Measurements from ENCODE around the gene MT1X.
A peak's percentile ranks its signal among the peaks of the same experiment; 100 is the strongest.

MT1X gene

DNA sequence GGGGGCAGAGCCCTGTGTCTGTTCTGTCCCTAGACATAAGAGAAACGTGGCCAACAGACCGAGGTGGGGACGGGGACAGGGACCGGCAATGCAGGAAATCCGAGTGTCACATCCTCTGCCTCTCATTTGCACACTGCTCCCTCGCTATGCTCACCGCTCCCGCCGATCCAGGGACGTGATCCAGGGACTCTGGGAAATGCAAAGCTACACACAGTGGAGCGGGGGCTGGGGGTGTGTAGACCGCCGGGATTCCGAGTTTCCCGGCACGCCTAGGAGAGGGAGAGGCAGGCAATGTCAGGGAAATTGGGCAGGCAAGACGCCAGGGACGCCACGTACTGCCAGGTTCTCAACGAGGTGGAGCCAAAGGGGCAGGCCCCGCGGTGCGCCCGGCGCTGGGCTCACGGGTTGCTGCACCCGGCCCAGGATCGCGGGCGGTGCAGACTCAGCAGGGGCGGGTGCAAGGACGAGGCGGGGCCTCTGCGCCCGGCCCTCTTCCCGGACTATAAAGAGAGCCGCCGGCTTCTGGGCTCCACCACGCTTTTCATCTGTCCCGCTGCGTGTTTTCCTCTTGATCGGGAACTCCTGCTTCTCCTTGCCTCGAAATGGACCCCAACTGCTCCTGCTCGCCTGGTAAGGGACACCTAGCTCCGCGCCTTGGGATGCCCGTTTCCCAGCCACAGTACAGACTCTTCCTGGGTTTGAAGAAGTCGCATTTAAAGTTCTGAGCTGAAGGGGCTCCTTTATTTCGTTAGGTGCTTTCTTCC is at the start of gene MT1X:
Gene MT1X, plus strand, starts transcription at position 532 of the 764 bp plus-strand sequence. Its CDS starts 71 bp downstream, at position 603.
- peak; percentile 80 to 89 (median 88) for DNase-seq (ENCODE audit: low read depth in 3 of 3)

DNA sequence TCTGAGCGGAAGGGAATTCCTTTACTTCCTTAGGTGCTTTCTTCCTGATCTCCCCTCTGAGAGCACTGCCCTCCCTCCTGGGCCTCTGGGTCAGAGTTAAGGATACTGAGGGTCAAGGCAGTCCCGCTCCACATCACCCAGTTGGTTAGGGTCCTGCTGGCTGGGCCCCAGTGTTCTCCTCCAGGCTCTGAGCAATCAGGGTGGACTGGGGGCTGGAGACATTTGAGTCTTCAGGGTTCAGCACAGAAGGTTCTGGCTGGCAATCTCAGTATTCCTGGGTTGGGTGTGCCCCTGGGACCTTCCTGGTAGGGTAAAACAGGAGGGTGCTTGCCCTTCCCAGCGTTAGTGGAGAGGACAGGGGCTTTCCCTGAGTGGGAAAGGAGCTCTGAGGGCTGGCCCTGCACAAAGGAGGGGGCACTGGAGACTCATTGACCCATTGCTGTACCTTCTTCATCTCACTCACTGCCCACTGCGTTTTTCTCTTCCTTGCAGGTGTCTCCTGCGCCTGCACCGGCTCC is 49.4 kb upstream of the MT1X start:
- no peak for DNase-seq (ENCODE audit: low read depth in 3 of 3)

DNA sequence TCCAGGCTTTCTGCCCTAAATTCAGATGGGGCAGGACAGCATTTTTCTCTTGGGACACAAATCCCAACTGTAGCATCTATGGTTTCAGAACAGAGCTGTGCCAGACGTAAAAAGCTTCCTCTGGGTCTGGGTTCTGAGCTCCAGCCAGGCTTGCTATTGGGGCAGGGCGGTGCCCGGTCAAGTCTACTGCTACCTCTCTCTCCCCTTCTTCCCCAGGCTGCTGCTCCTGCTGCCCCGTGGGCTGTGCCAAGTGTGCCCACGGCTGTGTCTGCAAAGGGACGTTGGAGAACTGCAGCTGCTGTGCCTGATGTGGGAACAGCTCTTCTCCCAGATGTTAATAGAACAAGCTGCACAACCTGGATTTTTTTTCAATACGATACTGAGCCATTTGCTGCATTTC is 48.7 kb upstream of the MT1X start:
- DNase-seq (ENCODE audit: low read depth in 3 of 3), result no peak

DNA sequence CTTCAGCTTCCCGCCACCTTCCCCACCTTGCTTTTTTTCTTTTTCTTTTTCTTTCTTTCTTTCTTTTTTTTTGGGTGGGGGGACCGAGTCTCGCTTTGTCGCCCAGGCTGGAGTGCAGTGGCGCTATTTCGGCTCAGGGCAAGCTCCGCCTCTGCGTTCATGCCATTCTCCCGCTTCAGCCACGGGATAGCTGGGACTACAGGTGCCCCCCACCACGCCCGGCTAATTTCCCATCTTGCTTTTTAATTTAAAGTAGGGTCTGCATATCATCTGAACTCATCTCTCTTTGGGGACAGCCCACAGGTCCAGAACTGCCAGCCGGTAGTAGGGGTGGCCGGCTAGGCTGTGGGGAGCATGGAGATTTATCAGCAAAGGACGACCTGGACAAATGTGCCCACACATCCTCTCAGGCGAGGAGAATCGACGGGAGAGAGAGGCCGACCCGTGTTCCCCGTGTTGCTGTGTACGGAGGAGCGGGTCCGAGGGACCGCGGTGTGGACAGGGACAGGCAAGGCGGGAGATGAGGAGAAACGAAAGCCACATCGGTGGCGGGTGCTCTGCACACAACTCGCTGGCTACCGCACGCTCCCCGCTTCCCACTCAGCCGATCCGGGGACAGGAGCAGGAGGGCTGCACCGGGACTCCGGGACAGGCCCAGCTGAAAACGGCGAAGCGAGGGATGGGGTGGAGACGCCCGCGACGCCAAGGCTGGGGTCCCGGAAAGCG is 47.4 kb upstream of the MT1X start:
- DNase-seq (ENCODE audit: low read depth in 3 of 3), result no peak

DNA sequence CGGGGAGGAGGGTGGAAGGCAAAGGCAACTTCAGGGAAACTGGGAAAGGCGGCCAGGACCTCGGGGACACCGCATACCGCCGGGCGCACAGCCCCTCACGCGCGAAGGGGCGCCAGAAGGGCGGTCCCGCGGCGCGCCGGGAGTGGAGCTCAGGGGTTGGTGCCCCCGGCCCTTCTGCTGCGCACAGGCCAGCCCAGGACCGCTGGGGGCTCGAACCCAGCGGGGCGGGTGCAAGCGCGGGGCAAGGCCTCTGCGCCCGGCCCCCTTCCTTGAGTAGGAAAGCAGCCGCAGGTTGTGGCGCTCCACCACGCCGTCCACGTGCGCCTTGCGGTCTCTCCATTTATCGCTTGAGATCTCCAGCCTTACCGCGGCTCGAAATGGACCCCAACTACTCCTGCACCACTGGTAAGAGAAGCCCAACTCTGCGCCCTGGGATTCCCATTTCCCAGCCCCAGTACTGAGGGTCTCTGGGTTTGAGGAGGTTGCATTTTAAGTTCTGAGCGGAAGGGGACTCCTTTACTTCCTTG is 46.8 kb upstream of the MT1X start:
- no peak for DNase-seq (ENCODE audit: low read depth in 3 of 3)

DNA sequence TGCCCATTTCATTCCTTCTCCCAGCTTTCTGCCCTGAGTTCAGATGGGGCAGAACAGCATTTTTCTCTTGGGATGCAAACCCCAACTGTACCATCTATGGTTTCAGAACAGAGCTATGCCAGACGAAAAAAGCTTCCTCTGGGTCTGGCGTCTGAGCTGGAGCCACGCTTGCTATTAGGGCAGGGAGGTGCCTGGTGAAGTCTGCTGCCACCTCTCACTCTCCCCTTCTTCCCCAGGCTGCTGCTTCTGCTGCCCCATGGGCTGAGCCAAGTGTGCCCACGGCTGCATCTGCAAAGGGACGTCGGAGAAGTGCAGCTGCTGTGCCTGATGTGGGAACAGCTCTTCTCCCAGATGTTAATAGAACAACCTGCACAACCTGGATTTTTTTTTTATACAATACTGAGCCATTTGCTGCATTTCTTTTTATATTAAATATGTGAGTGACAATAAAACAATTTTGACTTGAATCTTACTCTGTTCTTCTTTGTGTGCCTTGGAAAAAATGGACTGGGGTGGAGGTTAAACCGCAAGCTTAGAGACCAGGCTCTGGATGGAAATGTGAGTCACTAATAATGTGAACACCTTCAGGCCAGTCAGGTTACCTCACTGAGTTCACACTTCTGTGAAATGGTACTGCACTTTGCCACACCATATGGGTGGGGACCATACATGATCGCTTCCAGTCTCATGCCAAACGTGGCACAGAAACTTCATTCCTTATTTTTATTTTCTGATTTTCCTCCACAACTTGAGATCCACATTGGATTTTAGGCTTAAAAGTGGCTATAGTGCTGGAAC is 45.5 kb upstream of the MT1X start:
- DNase-seq (ENCODE audit: low read depth in 3 of 3), result no peak

DNA sequence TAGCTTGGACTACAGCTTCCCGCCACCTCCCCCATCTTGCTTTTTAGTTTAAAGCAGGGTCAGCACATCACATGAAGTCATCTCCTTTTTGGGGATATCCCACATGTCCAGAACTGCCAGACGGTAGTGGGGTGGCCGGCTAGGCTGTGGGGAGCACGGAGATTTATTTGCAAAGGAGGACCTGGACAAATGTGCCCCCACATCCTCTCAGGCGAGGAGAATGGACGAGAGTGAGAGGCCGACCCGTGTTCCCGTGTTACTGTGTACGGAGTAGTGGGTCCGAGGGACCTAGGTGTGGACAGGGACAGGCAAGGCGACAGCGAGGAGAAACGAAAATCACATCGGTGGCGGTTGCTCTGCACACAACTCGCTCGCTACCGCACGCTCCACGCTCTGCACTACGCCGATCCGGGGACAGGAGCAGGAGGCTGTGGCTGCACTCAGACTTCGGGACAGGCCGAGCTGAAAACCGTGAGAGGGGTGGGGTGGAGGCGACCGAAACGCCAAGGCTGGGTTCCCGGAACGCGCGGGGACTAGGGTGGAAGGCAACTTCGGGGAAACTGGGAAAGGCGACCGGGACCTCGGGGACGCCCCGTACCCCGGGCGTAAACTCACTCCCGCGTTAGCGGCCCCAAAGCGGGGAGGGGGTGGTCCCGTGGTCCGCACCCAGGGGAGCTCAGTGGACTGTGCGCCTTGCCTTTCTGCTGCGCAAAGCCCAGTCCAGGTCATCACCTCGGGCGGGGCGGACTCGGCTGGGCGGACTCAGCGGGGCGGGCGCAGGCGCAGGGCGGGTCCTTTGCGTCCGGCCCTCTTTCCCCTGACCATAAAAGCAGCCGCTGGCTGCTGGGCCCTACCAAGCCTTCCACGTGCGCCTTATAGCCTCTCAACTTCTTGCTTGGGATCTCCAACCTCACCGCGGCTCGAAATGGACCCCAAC is 44.2 kb upstream of the MT1X start, which contains the start of gene MT1A:
Gene MT1A, plus strand, starts transcription at position 853 of the 937 bp plus-strand sequence. Its CDS starts 73 bp downstream, at position 926.
- DNase-seq (ENCODE audit: low read depth in 3 of 3), result no peak

DNA sequence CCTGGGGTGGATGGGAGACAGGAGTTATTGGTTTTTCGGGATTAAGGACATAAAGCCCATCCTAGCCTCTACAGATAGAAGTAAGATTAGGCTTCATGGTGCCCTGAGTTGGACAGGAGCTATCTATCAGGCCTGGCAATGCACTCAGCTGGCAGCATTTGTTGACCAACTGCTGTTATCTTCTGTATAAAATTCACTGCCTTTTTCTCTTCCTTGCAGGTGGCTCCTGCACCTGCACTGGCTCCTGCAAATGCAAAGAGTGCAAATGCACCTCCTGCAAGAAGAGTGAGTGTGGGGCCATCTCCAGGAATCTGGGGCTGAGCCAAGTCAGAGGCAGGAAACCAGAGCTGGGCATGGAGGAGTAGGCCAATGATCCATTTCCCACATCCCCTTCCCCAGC is 43.2 kb upstream of the MT1X start:
- DNase-seq (ENCODE audit: low read depth in 3 of 3), result no peak

DNA sequence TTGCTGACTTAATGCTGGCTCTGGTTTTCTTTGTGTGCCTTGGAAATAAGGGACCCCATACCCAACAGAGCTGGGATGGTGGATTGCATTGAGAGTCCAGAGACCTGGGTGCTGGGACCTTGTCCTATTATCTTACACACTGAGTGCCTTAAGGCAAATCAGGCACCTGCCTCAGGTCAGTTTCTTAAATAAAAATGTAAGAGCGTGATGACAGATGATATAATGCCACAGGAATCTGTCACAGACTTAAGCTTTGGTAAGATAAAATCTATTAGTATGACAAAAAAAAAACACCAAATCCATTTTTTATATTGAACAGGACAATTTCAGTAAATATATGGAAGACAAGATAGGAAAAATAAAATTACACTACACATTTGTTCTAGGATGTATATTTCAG is 42.2 kb upstream of the MT1X start:
- no peak for DNase-seq (ENCODE audit: low read depth in 3 of 3)

DNA sequence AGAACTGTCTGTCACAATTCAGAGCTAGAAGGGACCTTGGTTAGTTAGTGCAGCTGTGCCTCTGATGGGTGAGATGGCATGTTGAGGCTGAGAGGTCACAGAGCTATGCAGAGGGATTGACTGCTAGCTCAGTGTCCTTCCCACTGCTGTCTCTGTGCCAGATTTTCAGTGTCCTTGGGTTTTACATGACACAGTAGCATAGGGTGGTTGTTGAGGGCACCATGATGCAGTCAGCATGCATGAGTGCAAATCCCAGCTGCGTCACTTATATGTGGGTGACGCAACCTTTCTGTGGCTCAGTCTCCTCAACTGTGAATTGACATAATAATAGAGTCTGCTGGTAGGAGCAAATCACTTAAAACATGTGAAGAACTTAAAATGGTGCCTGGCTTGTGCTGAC is 41.1 kb upstream of the MT1X start:
- DNase-seq (ENCODE audit: low read depth in 3 of 3), result no peak

DNA sequence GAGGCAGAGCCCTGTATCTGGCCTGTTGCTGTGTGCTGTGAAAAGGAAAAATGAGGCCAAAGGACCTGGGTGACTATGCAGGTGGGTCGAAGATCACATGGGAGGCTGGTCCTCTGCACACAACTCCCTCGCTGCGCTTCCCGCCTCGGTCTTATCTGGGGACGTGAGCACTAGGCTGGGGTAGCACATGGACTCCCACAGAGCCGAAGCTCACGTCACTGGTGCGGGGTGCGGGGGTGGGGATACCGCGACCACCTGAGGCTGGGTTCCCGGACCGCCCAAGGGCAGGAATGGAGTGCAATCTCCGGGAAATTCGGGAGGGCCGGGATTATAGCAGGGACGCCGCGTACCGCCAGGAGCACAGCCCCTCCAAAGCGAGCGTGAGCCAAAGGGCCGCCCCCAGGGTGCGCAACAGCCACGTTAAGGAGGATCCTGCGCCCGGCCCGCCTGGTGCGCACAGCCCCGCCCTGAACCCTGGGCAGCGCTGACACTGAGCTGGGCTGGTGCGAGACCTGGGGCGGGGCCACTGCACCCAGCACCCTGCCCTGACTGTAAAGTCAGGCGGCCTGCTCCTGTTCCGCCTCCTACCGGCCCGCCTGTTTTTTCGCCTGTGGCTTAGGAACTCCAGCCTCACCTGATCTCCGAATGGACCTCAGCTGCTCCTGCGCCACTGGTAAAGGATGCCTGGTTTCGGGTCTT is 39.0 kb upstream of the MT1X start:
- DNase-seq (ENCODE audit: low read depth in 3 of 3), result peak; percentile 59 to 72 (median 70)

DNA sequence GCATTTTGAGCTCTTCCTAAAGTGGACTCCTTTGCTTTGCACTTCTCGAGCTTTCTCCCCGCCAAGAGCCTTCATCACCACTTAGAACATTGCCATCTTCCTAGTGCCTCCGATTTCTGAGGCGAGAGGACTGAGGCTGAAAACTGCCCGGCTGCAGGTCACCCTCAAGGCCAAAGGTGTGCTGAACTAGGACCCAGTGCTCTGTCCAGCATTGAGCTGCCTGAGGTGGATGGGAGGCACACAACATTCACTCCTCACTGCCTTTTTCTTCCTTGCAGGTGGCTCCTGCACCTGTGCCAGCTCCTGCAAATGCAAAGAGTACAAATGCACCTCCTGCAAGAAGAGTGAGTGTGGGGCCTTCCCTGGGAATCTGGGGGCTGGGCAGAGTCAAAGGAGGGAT is 38.4 kb upstream of the MT1X start:
- DNase-seq (ENCODE audit: low read depth in 3 of 3), result no peak

DNA sequence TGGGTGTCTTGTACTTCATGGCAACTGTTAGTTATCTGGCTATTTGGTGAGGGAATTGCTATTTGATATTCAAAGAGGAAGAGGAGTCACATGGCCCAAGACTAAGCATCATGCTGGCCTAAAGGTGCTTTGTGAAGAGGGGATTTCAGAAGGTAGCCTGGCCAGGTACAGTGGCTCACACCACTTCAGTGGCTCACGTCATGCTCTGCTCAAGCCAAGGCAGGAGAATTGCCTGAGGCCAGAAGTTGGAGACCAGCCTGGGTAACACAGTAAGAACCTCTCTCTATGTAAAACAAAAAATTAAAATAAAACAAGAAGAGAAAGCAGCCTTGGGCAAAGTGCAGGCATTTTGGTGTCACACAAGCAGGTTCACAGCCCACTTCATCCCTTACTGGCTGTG is 37.0 kb upstream of the MT1X start:
- no peak for DNase-seq (ENCODE audit: low read depth in 3 of 3)

DNA sequence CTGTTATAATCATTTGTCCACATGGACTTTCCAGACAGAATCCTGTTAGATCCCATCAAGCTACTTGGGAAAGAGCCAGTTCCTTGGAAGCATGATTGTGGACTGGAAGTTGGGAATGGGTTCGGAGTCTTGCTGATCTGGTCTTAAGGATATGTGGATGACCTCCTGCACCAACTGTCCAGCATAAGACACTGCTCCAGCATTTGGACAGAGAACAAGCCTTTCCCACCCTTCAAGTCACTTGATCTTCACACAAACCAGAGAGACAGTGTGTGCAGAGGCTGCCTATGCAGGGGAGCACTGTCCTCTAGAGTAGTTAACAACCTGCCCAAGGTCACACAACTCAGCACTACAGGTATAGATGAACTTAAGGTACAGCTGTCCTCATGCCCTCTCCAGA is 36.4 kb upstream of the MT1X start:
- DNase-seq (ENCODE audit: low read depth in 3 of 3), result no peak

DNA sequence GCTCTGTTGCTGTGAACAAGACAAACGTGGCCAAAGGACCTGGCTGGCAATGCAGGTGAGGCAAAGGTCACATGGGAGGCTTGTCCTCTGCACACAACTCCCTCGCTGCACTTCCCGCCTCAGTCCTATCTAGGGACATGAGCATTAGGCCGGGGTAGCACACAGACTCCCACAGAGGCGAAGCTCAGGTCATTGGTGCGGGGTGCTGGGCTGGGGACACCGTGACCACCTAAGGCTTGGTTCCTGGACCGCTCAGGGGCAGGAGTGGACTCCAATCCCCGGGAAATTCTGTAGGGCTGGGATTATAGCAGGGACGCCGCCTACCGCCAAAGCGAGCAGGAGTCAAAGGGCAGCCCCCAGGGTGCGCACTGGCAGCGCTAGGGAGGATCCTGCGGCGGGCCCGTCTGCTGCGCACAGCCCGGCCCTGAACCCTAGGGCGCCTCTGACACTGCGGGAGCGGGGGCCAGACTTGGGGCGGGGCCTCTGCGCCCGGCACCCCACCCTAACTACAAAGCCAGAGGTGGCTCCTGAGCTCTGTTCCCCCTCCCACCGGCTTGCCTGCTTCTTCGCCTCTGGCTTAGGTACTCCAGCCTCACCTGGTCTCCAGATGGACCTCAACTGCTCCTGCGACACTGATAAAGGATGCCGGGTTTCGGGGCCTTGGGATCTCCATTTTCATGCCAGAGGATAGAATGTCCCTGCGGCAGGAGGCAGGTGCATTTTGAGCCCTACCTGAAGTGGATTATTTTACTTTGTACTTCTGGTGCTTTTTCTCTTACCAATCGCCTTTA is 34.4 kb upstream of the MT1X start:
- DNase-seq (ENCODE audit: low read depth in 3 of 3), result no peak

DNA sequence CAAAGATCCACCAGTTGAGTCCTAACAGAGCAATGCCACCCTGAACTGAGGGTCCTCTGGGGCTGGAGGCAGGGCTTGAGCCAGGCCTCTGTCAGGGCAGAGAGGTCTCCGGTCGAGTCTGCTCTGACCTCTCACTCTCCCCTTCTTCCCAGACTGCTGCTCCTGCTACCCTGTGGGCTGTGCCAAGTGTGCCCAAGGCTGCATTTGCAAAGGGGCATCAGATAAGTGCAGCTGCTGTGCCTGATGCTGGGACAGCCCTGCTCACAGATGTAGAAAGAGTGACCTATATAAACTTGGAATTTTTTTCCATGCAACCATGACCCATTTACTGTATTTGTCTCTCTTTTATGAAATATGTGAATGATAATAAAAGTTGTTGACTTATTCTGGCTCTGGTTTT is 33.0 kb upstream of the MT1X start:
- no peak for DNase-seq (ENCODE audit: low read depth in 3 of 3)

DNA sequence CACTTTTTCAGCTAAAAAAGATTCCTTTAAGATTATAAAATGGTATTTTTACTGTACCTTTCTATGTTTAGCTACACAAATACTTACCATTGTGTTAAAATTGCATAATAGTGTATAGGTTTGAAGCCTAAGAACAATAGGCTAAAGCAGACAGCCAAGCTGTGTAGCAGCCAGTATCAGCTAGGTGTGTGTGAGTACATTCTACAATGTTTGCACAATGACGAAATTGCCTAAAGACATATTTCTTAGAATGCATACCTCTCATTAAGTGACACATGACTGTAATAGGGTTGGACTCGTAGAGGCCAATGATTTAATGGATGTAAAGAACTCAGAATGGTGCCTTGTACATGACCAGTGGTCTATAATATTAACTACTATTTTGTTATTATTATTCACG is 32.5 kb upstream of the MT1X start:
- no peak for DNase-seq (ENCODE audit: low read depth in 3 of 3)

DNA sequence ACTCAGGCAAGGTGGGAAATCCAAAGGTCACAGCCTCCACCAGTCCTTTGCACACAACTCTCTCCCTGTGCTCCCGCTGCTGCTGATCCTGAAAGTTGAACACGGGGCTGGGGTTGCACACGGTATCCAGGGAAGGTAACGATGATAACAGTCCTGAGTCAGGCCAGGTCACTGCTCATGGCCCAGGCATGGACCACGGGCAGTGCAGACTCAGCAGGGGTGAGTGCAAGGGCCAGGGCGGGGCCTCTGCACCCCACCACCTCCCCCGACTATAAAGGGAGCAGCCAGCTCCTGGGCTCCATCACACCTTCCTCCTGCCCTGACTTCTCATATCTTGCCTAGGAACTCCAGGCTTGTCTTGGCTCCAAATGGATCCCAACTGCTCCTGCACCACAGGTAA is 30.7 kb upstream of the MT1X start, which contains the start of gene MT1B:
Gene MT1B, plus strand, starts transcription at position 301 of the 400 bp plus-strand sequence. Its CDS starts 68 bp downstream, at position 369.
- DNase-seq (ENCODE audit: low read depth in 3 of 3), result no peak

DNA sequence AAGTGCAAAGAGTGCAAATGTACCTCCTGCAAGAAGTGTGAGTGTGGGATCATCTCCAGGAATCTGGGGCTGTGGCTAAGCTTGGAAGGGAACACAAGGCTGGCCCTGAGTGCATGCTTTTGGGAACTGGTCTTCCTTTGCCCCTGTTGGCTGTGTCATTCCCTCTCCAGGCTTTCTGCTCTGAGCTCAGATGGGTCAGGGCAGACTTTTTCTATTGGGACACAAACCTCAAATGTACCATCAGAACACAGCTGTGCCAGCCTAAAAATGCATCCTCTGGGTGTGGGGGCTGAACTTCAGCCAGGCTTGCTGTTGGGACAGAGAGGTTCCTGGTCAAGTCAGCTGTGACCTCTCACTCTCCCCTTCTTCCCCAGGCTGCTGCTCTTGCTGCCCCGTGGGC is 29.7 kb upstream of the MT1X start:
- no peak for DNase-seq (ENCODE audit: low read depth in 3 of 3)

Measured in stimulated activated CD4-positive, alpha-beta T cell treated with anti-CD3 and anti-CD28 coated beads, TNF-alpha, amount 100 ng/mL, for 48 hours (primary cell).